ENCODE measurements around the gene STK10. TPM values are rescaled to one million over a fixed set of nuclear protein-coding genes. Genes with fewer than 3 reads are reported as not detected.

The STK10 gene
- total and polyA plus RNA-seq, 9 of the 15 experiments (the other 6 are each of a cell fraction or from before 2014, with no cell fraction given): 0.30 to 6.7 (median 2.4) TPM

DNA sequence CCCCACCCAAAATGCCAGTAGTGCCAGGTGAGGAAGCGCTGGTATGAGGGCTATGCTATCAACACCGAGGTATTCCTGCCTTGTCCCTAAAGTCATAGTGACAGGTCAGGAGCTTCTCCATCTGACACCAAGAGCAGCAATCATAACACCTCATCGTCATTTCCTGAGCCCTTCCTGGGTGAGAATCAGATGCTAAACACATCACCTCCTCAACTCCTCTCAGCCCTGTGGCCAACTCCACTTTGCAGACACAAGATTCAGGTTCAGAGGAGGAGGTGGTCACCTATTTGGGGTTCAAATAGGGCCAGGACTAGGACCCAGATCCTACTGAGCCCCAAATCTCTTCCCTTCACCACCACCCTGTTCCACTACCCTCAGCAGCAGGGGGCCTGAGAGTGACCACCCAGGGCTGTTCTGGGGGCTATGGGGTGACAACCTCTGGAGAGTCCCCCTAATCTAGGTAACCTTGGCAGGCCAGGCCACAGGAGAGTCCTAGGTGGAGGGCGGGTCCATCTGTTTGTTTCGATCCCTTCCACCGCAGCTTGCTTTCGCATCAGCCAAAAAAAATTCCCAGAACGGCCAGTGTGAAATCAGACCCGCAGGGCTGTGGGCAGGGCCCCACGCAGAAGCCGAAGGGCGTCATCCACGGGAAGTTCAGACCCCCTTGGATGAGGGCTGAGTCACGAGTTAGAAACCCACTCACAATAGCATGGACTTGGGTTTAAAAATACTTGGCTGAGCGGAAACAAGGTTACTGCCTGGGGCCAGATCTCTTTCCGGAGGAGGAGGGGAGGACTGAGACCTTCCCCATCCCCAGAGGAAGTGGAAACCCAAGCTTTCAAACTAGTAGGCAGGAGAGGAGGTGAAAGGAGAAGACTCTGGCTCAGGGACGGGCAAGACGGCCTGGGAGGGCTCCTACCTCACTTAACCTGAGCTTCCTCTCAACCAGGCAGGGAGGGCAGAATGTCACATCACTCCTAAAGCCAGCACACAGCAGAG, 8.7 kb downstream of the STK10 start:
- Histone ChIP-seq H3K27ac (ENCODE audit: extremely low read depth, low read depth, low read length) (no peak overlapping the region), H4K20me1 (replicated peaks; ENCODE audit: control insufficient read depth, insufficient read depth, low read length) (no peaks in the 10 kb centered on the region), H3K4me2 (ENCODE audit: insufficient read depth, low read length) (peak overlapping the region; percentile 44; the same call in 1 of the 2 replicates), H3K9me1 (ENCODE audit: control insufficient read depth, insufficient read depth, low read length) (no peaks in the 10 kb centered on the region), H3K36me3 (ENCODE audit: control insufficient read depth, insufficient read depth, low read length) (no peaks in the 10 kb centered on the region), H3K27me3 (ENCODE audit: control insufficient read depth in 2 of 2, insufficient read depth in 2 of 2, low read length in 2 of 2) (no peaks in the 10 kb centered on the region), H3K4me3 (no peak overlapping the region), H3K9me3 (replicated peaks; ENCODE audit: control insufficient read depth, insufficient read depth, low read depth, low read length) (0 out of 2 replicates have a peak, but pooled peaks cover 2% of the 10 kb centered on the region), H2AFZ (ENCODE audit: low read depth, low read length) (peak overlapping the region; percentile 49; the same call in 1 of the 2 replicates), H3K9ac (ENCODE audit: insufficient read depth in 1 of 2, low read depth in 2 of 2, low read length in 2 of 2) (peak overlapping the region in 1 of 2 experiments; percentile 33; a peak in 1 of 4 replicates), H3K79me2 (ENCODE audit: control insufficient read depth, insufficient read depth, low read length) (no peaks in the 10 kb centered on the region), H3K4me1 (replicated peaks in 1 of 2; ENCODE audit: control insufficient read depth in 2 of 2, insufficient read depth in 2 of 2, low read length in 2 of 2) (peaks cover 6 to 24% of the 10 kb centered on the region in 2 experiments; a peak in 4 of 5 replicates)
- intact Hi-C loops (cut with micrococcal nuclease) (no loop called here), in situ Hi-C loops (cut with MboI) (no loop called here)
- TF ChIP-seq, protein P1, sequence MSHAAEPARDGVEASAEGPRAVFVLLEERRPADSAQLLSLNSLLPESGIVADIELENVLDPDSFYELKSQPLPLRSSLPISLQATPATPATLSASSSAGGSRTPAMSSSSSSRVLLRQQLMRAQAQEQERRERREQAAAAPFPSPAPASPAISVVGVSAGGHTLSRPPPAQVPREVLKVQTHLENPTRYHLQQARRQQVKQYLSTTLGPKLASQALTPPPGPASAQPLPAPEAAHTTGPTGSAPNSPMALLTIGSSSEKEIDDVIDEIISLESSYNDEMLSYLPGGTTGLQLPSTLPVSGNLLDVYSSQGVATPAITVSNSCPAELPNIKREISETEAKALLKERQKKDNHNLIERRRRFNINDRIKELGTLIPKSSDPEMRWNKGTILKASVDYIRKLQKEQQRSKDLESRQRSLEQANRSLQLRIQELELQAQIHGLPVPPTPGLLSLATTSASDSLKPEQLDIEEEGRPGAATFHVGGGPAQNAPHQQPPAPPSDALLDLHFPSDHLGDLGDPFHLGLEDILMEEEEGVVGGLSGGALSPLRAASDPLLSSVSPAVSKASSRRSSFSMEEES (CRISPR knock-in tag; IDR thresholded peaks at IDR 0.05): peak; percentile 10; the same call in 1 of the 2 replicates
- no peak for TF ChIP-seq PML (IDR thresholded peaks at IDR 0.05; ENCODE audit: low read length)
- BruUV-seq (replicated peaks): no TSS peak
- DNase-seq (ENCODE audit: extremely low read depth in 1 of 4, low spot score in 3 of 4) (no peak), FAIRE-seq (no peak), ATAC-seq (peak; percentile 13)
- WGBS (ENCODE audit: insufficient coverage, low coverage, missing lambda C conversion rate): 58% methylated on average over 16 of the region's 18 CpGs
- ChIA-PET POLR2A (interaction anchor here (0.5 to 1.1 kb wide), 4 partner anchors 8 to 561 kb away, joined by 3 read pairs; no protein-coding TSS in a partner anchor), CTCF (ENCODE audit: low intra/inter-chr PET ratio) (no interaction called here)
